Left lung (tissue), 10 donors: ENCODE measurements around the gene PDE4B. TPM values are rescaled to one million over a fixed set of nuclear protein-coding genes. Genes with fewer than 3 reads are reported as not detected.

Experiments
- ATAC-seq: fragments of 200-7000 bp; cut with Tn5 transposase; one replicate; pipeline ENCODE4 v1.9.1; 2020; ENCODE audit warnings: moderate library complexity
- DNase-seq, 4 donors: peaks; one replicate each; pipeline ENCODE4 v3.0.0-alpha.2; 2013 to 2020
- H3K27ac ChIP-seq, 2 donors: fragments of 200-600 bp; sonication (generic) in 1 of 2; one replicate each; pipeline versions ENCODE4 v1.5.0 to v1.8.0; 2020 to 2021
- H3K27me3 ChIP-seq, 2 donors: fragments of 200-600 bp; sonication (generic) in 1 of 2; one replicate each; pipeline versions ENCODE4 v1.5.0 to v1.8.0; 2020 to 2021
- H3K36me3 ChIP-seq, 2 donors: fragments of 200-600 bp; sonication (generic) in 1 of 2; one replicate each; pipeline versions ENCODE4 v1.5.0 to v1.8.0; 2020 to 2021
- H3K4me1 ChIP-seq, 2 donors: fragments of 200-600 bp; one replicate each; pipeline ENCODE4 v1.8.0; 2021
- H3K4me3 ChIP-seq, 2 donors: fragments of 200-600 bp; sonication (generic) in 1 of 2; one replicate each; pipeline versions ENCODE4 v1.5.0 to v1.8.0; 2020 to 2021; ENCODE audit warnings: mild to moderate bottlenecking in 1 of 2
- H3K9me3 ChIP-seq, 2 donors: fragments of 200-600 bp; sonication (generic) in 1 of 2; one replicate each; pipeline versions ENCODE4 v1.5.0 to v1.8.0; 2020 to 2021
- CTCF ChIP-seq, 2 donors: fragments of 200-600 bp; sonication (generic) in 1 of 2; IDR thresholded peaks; one replicate each; pipeline versions ENCODE4 v1.5.0 to v1.8.0; 2021; ENCODE audit warnings: antibody characterized with exemption in 2 of 2
- intact Hi-C, 2 donors: fragments of 100-400 bp; cut with DNase I; formaldehyde crosslinking; loops; one replicate each; pipeline versions ENCODE4 v1.11.2 to v1.14.2; 2022
- polyA plus RNA-seq, 6 donors: library from polyadenylated mRNA; unstranded; fragments of 120-200 nt; gene quantifications; one replicate each; pipeline ENCODE4 v1.2.1, GENCODE V29; 2013; ENCODE audit not compliant: insufficient read length in 6 of 6
- total RNA-seq, 2 donors: library from RNA; stranded (reverse); fragmentation: NEBNext Ultra II Directional; extraction: Animal tissue kit (Norgen Biotek cat#: 25700); gene quantifications; one replicate each; pipeline ENCODE4 v1.2.1, GENCODE V29; 2021
- donor health status: DM: no; HTN: yes; CAD: no.
- donor health status: DM: no; HTN: no; CAD: no.

PDE4B gene
- total and polyA plus RNA-seq, 8 donors: 8.6 to 50.7 (median 19.2) TPM

- intact Hi-C loops: no loop called here
- no peak for TF ChIP-seq CTCF (IDR thresholded peaks at IDR 0.05)
- no peaks in the 10 kb centered on the region for H3K9me3 ChIP-seq
- H3K27me3 ChIP-seq: no peaks in the 10 kb centered on the region
- DNase-seq (no peak), ATAC-seq (no peak)
- no peaks in the 10 kb centered on the region for H3K36me3 ChIP-seq
- no peaks in the 10 kb centered on the region for H3K4me1 ChIP-seq
- no peak overlapping the region for H3K4me3 ChIP-seq
- H3K27ac ChIP-seq: no peak overlapping the region
These were observed 11.9 kb downstream of the PDE4B start for GRCh38 chr1:65804584-65804983.

GRCh38 chr1:65812065-65812464 lies 19.4 kb downstream of the PDE4B start:
- Histone ChIP-seq H3K9me3 (no peaks in the 10 kb centered on the region), H3K27ac (peak overlapping the region in 1 of 2 donors; percentile 57), H3K4me1 (peaks cover 0 to 15% of the 10 kb centered on the region in 2 donors), H3K4me3 (no peak overlapping the region), H3K36me3 (no peaks in the 10 kb centered on the region), H3K27me3 (no peaks in the 10 kb centered on the region)
- intact Hi-C loops: no loop called here
- DNase-seq: peak in 1 of 4 donors; percentile 53
- peak in 1 of 2 donors; percentile 20 for TF ChIP-seq CTCF (IDR thresholded peaks at IDR 0.05)
- ATAC-seq: peak; percentile 90

- intact Hi-C loops: no loop called here
- H3K4me3 ChIP-seq: no peak overlapping the region
- TF ChIP-seq CTCF (IDR thresholded peaks at IDR 0.05): no peak
- peaks cover 0 to 15% of the 10 kb centered on the region in 2 donors for H3K4me1 ChIP-seq
- H3K27ac ChIP-seq: no peak overlapping the region
- no peaks in the 10 kb centered on the region for H3K9me3 ChIP-seq
- ATAC-seq (no peak), DNase-seq (no peak)
- H3K36me3 ChIP-seq: no peaks in the 10 kb centered on the region
- no peaks in the 10 kb centered on the region for H3K27me3 ChIP-seq
These were observed 21.3 kb downstream of the PDE4B start for GRCh38 chr1:65813956-65814355.

GRCh38 chr1:65814752-65815151 lies 22.1 kb downstream of the PDE4B start:
- no peaks in the 10 kb centered on the region for H3K27me3 ChIP-seq
- TF ChIP-seq CTCF (IDR thresholded peaks at IDR 0.05): no peak
- no peaks in the 10 kb centered on the region for H3K36me3 ChIP-seq
- no peak overlapping the region for H3K4me3 ChIP-seq
- H3K27ac ChIP-seq: no peak overlapping the region
- H3K4me1 ChIP-seq: peaks cover 0 to 15% of the 10 kb centered on the region in 2 donors
- intact Hi-C loops: no loop called here
- DNase-seq (no peak), ATAC-seq (no peak)
- H3K9me3 ChIP-seq: no peaks in the 10 kb centered on the region

GRCh38 chr1:65817891-65818290 lies 25.2 kb downstream of the PDE4B start:
- Histone ChIP-seq H3K4me3 (no peak overlapping the region), H3K36me3 (no peaks in the 10 kb centered on the region), H3K27ac (no peak overlapping the region), H3K27me3 (no peaks in the 10 kb centered on the region), H3K9me3 (no peaks in the 10 kb centered on the region), H3K4me1 (peaks cover 0 to 8% of the 10 kb centered on the region in 2 donors)
- TF ChIP-seq CTCF (IDR thresholded peaks at IDR 0.05): no peak
- ATAC-seq (no peak), DNase-seq (no peak)
- intact Hi-C loops: no loop called here
